Measurements from ENCODE around the gene POT1. TPM values are rescaled to one million over a fixed set of nuclear protein-coding genes. Genes with fewer than 3 reads are reported as not detected.

POT1 gene
- polyA plus RNA-seq, 1 experiment: 12.0 TPM

GRCh38 chr7:124938128-124938527 is 8.5 kb upstream of the POT1 start:
- no peak for DNase-seq (ENCODE audit: low read depth)
- Histone ChIP-seq H3K4me3 (ENCODE audit: low read depth, low read length) (no peak overlapping the region), H3K36me3 (ENCODE audit: control insufficient read depth, insufficient read depth, low read length) (no peaks in the 10 kb centered on the region), H3K27me3 (ENCODE audit: control insufficient read depth, insufficient read depth, low read length) (no peaks in the 10 kb centered on the region)
- ChIA-PET POLR2A (no interaction called here), CTCF (no interaction called here)
- no peak for TF ChIP-seq CTCF (IDR thresholded peaks at IDR 0.05; ENCODE audit: insufficient read depth, low read depth, low read length)

- H3K36me3 ChIP-seq (ENCODE audit: control insufficient read depth, insufficient read depth, low read length): no peaks in the 10 kb centered on the region
- H3K4me3 ChIP-seq (ENCODE audit: low read depth, low read length): no peak overlapping the region
- CTCF ChIA-PET: no interaction called here
- POLR2A ChIA-PET: no interaction called here
- DNase-seq (ENCODE audit: low read depth): no peak
- H3K27me3 ChIP-seq (ENCODE audit: control insufficient read depth, insufficient read depth, low read length): no peaks in the 10 kb centered on the region
- TF ChIP-seq CTCF (IDR thresholded peaks at IDR 0.05; ENCODE audit: insufficient read depth, low read depth, low read length): no peak
Observed at GRCh38 chr7:124937076-124937475, 7.5 kb upstream of the POT1 start.

- CTCF ChIA-PET: no interaction called here
- H3K4me3 ChIP-seq (ENCODE audit: low read depth, low read length): no peak overlapping the region
- no peak for DNase-seq (ENCODE audit: low read depth)
- POLR2A ChIA-PET: no interaction called here
- no peak for TF ChIP-seq CTCF (IDR thresholded peaks at IDR 0.05; ENCODE audit: insufficient read depth, low read depth, low read length)
- H3K27me3 ChIP-seq (ENCODE audit: control insufficient read depth, insufficient read depth, low read length): no peaks in the 10 kb centered on the region
- H3K36me3 ChIP-seq (ENCODE audit: control insufficient read depth, insufficient read depth, low read length): no peaks in the 10 kb centered on the region
Observed at GRCh38 chr7:124934841-124935240, 5.2 kb upstream of the POT1 start.

GRCh38 chr7:124930655-124931597 is 1.3 kb upstream of the POT1 start:
- Histone ChIP-seq H3K36me3 (ENCODE audit: control insufficient read depth, insufficient read depth, low read length) (no peaks in the 10 kb centered on the region), H3K4me3 (ENCODE audit: low read depth, low read length) (no peak overlapping the region), H3K27me3 (ENCODE audit: control insufficient read depth, insufficient read depth, low read length) (no peaks in the 10 kb centered on the region)
- DNase-seq (ENCODE audit: low read depth): no peak
- POLR2A ChIA-PET: interaction anchor here (0.5 kb wide), 1 partner anchor 24 kb away, joined by 14 read pairs; no protein-coding TSS in a partner anchor
- CTCF ChIA-PET: no interaction called here
- TF ChIP-seq CTCF (IDR thresholded peaks at IDR 0.05; ENCODE audit: insufficient read depth, low read depth, low read length): no peak

GRCh38 chr7:124930173-124930623 is 573 bp upstream of the POT1 start:
- no peaks in the 10 kb centered on the region for H3K27me3 ChIP-seq (ENCODE audit: control insufficient read depth, insufficient read depth, low read length)
- POLR2A ChIA-PET: interaction anchor here (0.5 kb wide), 1 partner anchor 25 kb away, joined by 14 read pairs; no protein-coding TSS in a partner anchor
- DNase-seq (ENCODE audit: low read depth): no peak
- no peaks in the 10 kb centered on the region for H3K36me3 ChIP-seq (ENCODE audit: control insufficient read depth, insufficient read depth, low read length)
- H3K4me3 ChIP-seq (ENCODE audit: low read depth, low read length): peak overlapping the region; percentile 60
- no peak for TF ChIP-seq CTCF (IDR thresholded peaks at IDR 0.05; ENCODE audit: insufficient read depth, low read depth, low read length)
- CTCF ChIA-PET: no interaction called here

All from BJ (cell line).